Activated T-cell treated with anti-CD3 and anti-CD28 coated beads, Interleukin-2, amount 50 U/mL, for 1 hour (primary cell): ENCODE measurements around the gene UGT1A3.

ENCODE experiments used
- DNase-seq: peaks from one replicate; pipeline ENCODE4 v3.0.0-alpha.2; 2020

Gene UGT1A3

GRCh38 chr2:233798335-233799086 is 69.7 kb downstream of the UGT1A3 start:
- DNase-seq: no peak

DNA sequence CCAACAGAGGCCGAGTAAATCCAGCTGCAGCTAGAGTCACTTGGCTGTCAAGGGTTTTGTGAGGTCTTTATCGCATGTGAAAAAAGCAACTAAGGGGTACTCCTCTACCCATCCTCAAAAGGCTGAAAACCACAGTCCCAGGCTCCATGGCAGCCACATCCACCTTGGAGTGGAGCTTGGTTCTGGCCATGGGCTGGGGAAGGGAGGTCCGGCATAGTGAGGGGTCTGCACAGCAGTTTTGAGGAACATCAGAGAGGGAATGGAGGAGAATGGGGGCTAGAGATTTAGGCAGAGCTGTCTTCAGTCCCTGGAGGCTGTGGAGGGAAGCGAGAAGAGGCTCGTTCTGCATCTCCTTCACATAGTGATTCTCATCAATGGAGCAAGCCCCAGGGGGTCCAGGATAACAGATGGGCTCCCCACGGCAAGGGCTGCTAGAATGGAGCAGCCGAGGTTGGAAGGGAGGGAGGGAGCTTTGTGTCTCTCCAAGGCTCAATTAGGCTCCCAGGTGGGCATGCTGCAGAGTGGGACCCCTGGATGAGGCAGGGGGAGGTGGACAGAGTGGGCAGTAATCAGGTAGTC is 70.3 kb downstream of the UGT1A3 start:
- DNase-seq: no peak

DNA sequence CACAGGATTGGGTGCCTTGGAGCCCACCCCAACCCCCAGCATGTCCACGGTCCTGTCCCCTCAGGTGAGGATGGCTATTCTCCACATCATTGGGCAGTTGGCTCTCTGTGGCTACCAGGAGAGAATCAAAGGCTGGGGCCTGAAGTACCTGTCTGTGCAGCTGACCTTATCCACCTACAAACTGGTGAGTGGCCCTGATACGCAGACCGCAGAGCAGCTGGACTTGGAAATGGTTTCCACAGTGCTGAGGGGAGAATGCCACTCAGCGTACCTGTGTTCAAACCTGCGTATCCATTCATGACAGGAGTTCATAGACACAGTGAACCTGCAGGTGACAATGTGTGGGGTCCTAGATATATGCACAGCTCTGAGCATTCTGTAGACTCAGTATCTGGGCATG is 70.9 kb downstream of the UGT1A3 start:
- DNase-seq: no peak

- DNase-seq: no peak
These were observed 71.4 kb downstream of the UGT1A3 start for GRCh38 chr2:233800208-233800607.

GRCh38 chr2:233801357-233802131 is 72.7 kb downstream of the UGT1A3 start:
- DNase-seq: no peak

DNA sequence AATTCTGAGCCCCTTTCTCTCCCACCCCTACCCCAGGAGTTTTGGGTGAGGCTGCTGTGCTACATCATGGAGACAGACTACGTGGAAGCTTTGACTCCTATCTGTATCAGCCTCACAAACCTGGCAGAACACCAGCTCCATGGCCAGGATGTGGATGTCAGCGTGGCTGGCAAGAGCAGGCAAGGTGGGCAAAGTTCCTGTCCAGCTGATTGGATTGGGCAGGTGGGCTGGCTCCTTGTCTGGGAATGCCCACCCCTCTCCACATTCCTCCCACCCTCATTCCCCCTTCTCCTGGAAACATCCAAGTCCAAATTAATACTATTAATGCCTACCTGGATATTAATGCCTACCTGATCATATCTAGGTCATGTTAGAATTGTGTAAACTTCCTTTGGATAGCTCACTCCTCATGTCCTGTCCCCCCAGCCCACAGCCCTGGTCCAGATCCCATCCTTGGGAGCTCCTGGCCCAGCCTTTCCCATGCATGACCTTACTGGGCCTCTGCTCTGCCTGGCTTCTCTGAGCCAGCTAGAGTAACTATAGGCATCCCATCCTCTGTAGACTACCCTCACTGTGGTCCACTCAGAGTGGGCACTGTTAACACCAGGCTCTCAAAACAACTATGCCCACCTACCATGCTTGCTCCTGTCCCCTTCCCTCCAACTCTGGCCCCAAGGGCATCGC is 73.4 kb downstream of the UGT1A3 start:
- no peak for DNase-seq

GRCh38 chr2:233803292-233803911 is 74.6 kb downstream of the UGT1A3 start:
- no peak for DNase-seq

GRCh38 chr2:233803994-233804393 is 75.2 kb downstream of the UGT1A3 start:
- DNase-seq: no peak

- DNase-seq: no peak
These were observed 78.5 kb downstream of the UGT1A3 start for GRCh38 chr2:233807215-233807865.

- DNase-seq: no peak
These were observed 79.4 kb downstream of the UGT1A3 start for GRCh38 chr2:233807966-233808935.

- no peak for DNase-seq
These were observed 81.5 kb downstream of the UGT1A3 start for GRCh38 chr2:233810385-233810784.

- DNase-seq: no peak
These were observed 82.2 kb downstream of the UGT1A3 start for GRCh38 chr2:233811087-233811486.

DNA sequence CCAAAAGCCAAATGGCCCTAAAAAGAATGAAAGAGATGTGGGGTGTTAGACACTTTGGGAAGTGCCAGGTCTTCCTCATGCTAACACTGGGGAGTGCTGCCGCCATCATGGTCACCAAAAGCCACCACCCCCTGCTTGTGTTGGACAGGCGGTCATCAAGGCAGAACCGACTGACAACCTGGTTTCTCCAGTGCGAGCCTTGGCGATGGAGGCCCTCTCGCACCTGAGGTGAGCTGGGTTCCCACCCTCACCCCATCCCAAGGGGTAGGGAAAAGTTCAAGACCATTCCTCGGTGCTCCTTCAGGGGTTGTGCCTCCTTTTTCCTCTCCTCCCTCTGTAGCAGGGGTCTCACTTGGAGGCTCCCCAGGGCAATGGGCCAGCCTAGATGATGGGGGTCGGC is 82.9 kb downstream of the UGT1A3 start:
- DNase-seq: no peak

DNA sequence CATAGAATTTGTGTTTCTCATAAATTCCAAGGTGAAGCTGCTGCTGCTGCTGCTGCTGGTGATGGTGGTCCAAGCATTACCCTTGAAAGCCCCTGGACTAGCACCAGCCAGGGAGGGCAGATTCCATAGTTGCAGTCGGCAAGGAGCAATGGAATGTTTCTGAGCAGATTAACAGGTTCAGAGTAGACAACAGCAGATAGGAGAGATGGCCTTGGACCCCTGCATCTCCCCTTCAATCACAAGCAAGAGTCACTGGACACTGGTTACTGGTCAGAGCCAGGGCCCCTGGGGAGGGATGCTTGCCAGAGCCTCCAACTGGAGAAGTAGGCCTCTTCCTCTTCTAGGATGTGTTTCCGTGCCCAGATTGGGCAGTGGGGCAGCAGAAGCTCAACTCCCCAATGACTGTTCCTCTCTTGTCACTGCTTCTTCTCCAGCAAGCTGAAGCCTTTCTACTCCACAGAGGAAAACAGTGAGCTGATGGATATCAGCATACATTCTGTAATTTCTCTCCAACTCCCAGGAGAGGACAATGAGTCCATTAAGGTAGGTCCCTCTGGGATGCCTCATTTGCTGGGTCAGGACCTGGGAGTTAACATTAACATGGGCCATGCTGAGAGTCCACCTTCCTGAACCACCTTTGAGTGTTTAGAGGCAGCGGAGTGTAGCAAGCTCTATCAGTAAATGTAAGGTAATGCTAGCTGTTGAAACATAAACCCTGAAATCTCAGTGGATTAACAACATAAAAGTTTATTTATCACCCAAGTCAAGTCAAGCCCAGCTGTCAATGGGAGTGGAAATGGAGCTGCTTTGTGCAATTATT is 84.6 kb downstream of the UGT1A3 start:
- no peak for DNase-seq

DNA sequence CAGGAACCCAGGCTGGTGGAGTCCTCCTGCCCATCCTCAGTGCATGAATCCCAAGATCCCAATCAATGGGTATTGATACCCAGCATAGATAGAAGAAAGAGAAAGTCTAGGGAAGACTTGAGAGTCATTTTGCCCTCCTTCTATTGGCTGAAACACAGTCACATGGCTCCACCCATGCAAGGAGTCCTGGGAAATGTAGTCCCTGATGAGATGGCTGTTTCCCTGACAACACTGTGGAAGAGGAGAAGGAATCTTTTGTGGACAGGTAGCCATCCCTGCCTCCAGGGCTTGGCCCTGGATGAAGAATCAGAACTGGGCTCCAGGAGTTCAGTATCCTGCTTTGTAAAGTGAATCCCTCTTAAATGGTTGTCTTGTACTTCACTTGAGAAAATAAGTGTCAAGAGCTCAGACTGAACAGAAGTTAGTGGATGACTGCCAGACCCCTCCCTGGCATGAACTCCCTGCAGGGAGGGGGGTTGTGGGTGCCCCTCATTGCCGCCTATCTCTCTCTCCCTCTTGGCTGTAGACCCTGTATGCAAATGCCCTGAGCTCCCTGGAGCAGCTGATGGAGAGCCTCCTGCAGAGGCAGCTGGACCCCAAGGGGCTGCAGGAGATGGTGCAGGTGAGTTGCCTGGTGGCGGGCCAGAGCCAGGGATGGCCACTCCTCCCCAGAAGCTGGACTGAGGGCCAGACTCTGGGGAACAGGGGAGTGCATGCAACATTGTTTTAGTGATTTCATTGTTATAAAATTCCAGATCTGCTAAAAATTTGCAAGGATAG is 85.4 kb downstream of the UGT1A3 start:
- no peak for DNase-seq

DNA sequence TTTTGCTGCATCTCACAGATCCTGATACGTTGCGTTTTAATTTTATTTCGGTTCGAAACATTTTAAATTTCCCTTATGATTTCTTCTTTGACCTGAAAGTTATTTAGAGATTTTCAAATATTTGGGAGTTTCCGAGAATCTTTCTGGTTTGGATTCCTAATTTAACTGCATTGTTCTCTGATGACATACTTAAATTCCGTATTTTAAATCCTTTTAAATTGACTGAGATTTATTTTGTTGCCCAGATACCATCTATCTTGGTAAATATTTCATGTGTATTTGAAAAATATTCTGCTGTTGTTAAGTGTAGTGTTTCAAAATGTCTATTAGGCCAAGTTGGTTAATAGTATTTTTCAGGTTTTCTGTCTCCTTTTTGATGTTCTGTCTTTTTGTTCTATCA is 87.0 kb downstream of the UGT1A3 start:
- no peak for DNase-seq

- no peak for DNase-seq
These were observed 87.5 kb downstream of the UGT1A3 start for GRCh38 chr2:233816334-233816733.

DNA sequence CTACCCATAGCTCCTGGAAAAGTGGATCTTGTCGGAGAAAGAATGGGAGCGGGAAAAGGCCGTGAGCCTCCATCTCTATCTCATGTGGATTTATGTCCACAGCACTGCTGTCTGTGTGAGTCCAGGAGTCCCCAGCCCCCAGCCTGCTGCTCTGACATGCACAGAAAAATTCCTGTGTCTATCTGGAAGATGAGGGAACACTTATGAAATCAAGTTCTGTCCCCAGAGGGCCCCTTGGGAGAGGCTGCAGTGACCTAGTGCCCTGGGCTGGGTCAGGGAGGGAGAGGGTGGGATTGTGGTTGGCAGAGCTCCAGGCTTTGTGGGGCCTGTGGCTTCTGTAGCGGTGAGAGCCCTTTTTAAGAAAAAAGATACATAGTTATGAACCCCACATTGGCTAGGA is 87.9 kb downstream of the UGT1A3 start:
- DNase-seq: no peak

DNA sequence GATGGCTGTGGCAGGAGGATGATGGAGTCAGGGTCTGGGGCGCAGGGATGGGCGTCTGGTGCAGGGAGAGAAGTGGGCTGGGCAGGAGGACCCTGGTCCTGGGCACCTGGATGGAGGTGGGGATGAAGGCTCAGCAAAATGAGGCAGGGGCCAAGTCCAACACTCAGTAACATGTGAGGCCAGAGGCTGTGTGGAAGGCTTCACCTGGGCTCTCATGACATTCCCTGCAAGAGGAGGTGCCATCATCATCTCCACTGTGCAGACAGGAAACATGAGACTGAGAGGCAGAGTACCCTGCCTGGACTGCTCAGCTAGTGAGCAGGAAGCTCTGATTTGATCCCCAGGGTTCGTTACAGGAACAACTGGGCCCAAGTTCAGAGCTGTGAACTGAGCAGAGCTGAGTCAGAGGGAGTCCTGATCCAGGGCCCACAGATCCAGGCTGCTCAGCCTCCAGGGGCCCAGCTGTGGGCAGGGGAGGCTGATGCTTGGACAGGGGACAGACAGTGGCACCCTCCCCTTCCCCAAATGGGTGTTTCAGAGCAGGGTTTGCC is 88.6 kb downstream of the UGT1A3 start:
- no peak for DNase-seq
